Subcutaneous abdominal adipose tissue (tissue), 5 donors: ENCODE measurements around the gene SH2D1A.

Source experiments
- H3K27ac ChIP-seq: one replicate; pipeline ENCODE4 v1.7.0; 2013; ENCODE audit warnings: low read depth, mild to moderate bottlenecking, inconsistent platforms, low read length, moderate library complexity
- H3K27me3 ChIP-seq, 5 donors: one replicate each; pipeline ENCODE4 v1.7.0; 2013; ENCODE audit warnings: low read length in 5 of 5, inconsistent platforms in 1 of 5; ENCODE audit not compliant: control insufficient read depth in 5 of 5, insufficient read depth in 4 of 5
- H3K36me3 ChIP-seq, 5 donors: one replicate each; pipeline ENCODE4 v1.7.0; 2013; ENCODE audit warnings: low read length in 5 of 5; ENCODE audit not compliant: control insufficient read depth in 5 of 5, insufficient read depth in 5 of 5
- H3K4me1 ChIP-seq, 5 donors: one replicate each; pipeline ENCODE4 v1.7.0; 2013; ENCODE audit warnings: low read length in 5 of 5, mild to moderate bottlenecking in 3 of 5, moderate library complexity in 1 of 5; ENCODE audit not compliant: control insufficient read depth in 5 of 5, insufficient read depth in 5 of 5
- H3K4me3 ChIP-seq, 5 donors: one replicate each; pipeline ENCODE4 v1.7.0; 2013; ENCODE audit warnings: low read length in 5 of 5, low read depth in 1 of 5
- H3K9ac ChIP-seq, 5 donors: one replicate each; pipeline ENCODE4 v1.7.0; 2013; ENCODE audit warnings: low read length in 5 of 5, mild to moderate bottlenecking in 4 of 5, moderate library complexity in 3 of 5
- H3K9me3 ChIP-seq, 5 donors: one replicate each; pipeline ENCODE4 v1.7.0; 2013; ENCODE audit warnings: low read length in 5 of 5; ENCODE audit not compliant: control insufficient read depth in 5 of 5
- donor health status: healthy.
- donor health status: healthy.
- donor health status: healthy.
- donor health status: healthy.
- donor health status: healthy.

The SH2D1A gene

DNA sequence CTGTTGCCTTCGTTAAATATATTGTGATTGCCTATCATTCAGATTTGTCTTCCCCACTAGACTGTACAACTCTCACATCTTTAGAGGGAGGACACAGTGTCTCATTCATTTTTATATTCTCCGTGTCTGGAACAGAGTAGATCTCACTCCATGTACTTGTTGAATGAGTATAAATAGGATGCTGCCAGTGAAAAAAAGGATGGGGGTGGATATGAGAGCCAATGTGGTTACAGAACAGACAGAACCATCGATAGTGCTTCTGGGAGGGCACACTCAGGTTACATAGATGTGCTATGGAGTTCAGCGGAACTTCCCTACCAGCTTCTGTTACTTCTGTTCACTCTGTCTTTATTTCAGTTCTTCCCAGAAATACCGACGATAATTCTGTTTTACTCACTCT lies 66.9 kb downstream of the SH2D1A start:
- Histone ChIP-seq H3K27me3 (no peaks in the 10 kb centered on the region), H3K9ac (no peak overlapping the region), H3K4me1 (no peaks in the 10 kb centered on the region), H3K9me3 (no peaks in the 10 kb centered on the region), H3K36me3 (no peaks in the 10 kb centered on the region), H3K27ac (no peak overlapping the region), H3K4me3 (no peak overlapping the region)

GRCh38 chrX:124414281-124414680 lies 67.9 kb downstream of the SH2D1A start:
- no peak overlapping the region for H3K9ac ChIP-seq
- no peak overlapping the region for H3K27ac ChIP-seq
- no peaks in the 10 kb centered on the region for H3K4me1 ChIP-seq
- no peaks in the 10 kb centered on the region for H3K9me3 ChIP-seq
- H3K27me3 ChIP-seq, result peaks cover 0 to 3% (median 0%) of the 10 kb centered on the region in 5 donors
- no peaks in the 10 kb centered on the region for H3K36me3 ChIP-seq
- no peak overlapping the region for H3K4me3 ChIP-seq

DNA sequence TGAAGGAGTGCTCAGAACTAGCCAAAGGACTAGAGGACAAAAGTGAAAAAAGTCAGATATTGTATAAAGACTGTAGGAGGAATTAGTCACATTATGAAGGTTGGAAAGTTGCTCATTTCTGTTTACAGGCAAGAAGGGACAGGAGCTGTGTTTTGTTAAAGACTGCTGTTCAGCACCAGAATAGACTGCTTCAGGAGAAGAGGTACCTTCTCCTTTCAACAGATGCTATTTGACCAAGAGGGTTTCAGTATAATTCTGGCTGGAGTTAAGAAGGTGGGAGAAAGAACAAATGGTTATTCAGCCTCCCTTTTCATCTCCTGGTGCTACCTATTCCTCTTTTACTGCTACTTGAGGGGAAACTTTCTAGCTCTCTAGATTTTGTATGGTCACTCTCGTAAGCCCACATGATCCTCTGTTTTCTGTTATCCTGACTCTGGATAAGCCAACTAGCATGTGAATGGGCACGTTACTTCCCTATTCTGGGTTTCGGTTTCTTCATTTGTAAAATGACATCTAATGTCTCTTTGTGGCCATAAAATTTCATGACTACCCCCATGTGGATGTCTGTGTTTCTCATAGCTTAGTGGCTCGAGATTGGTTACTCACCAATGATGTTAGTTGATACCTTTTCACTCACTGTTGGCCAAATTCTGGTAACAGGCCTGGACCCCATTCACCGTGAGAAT lies 68.9 kb downstream of the SH2D1A start:
- H3K4me3 ChIP-seq, result no peak overlapping the region
- H3K9ac ChIP-seq, result no peak overlapping the region
- H3K36me3 ChIP-seq, result no peaks in the 10 kb centered on the region
- no peaks in the 10 kb centered on the region for H3K9me3 ChIP-seq
- H3K27me3 ChIP-seq, result peaks cover 0 to 3% (median 0%) of the 10 kb centered on the region in 5 donors
- no peaks in the 10 kb centered on the region for H3K4me1 ChIP-seq
- no peak overlapping the region for H3K27ac ChIP-seq

- H3K9me3 ChIP-seq, result peaks cover 0 to 3% (median 0%) of the 10 kb centered on the region in 5 donors
- no peak overlapping the region for H3K9ac ChIP-seq
- H3K27me3 ChIP-seq, result peaks cover 0 to 3% (median 0%) of the 10 kb centered on the region in 5 donors
- H3K4me1 ChIP-seq, result no peaks in the 10 kb centered on the region
- H3K27ac ChIP-seq, result no peak overlapping the region
- no peaks in the 10 kb centered on the region for H3K36me3 ChIP-seq
- H3K4me3 ChIP-seq, result no peak overlapping the region
These were observed 75.7 kb downstream of the SH2D1A start for GRCh38 chrX:124421898-124422655.
